NCI-H748 treated with DMSO at 0.1 percent for 48 hours (cell line): ENCODE measurements around the gene ZNF491.
A peak's percentile ranks its signal among the peaks of the same experiment; 100 is the strongest.
"Not testable (repeated sequence)": the region's sequence is repeated elsewhere in the genome, so short reads cannot be mapped to it uniquely, and the experiment has no call there.

Experiments
- DNase-seq: peaks from one replicate; lab custom pipeline; 2025; lab: John Stamatoyannopoulos, UW

Gene ZNF491

DNA sequence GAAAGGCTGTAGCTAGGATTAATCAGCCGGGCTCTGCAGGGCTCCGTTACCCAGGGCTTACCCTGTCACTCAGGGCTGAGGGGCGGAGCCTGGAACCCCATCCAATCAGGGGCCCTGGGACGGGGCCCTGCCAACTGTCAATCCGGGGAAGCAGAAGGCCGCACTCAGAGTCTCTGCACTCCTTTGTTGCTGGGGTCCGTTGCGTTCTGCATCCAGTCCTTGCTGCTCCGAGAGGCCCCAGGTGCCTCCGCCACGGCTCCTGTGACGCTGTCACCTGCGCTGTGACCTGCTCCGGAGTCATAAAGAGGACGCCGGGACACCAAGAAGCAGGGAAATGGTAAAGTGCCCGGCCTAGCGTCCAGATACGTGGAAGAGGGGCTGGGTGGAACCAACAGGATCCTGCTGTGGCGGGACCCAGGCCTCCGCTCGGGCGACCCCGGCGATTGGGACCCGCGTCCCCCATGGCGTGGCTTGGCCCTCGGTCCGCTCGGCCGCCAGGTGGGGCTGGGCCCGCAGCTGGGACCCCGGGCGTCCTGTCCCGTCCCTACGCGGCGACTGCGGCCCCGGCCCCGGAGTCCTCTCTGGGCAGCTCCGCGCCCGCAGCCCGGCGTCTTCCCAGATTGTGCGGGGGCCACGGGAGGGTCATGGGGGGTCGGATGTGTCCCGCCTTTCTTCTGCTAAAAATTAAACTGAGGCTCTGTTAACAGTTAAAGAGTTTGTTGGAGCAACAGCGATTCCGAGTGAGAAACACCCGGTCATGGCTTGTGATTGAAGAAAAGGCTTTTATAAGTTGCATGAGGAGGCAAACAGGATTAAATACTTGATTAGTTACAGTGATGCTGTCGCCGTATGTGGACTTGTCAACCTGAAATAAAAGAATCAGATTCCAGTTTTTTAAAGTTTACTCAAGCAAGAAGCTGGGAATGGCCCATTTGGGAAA lies at the start of gene ZNF491:
Gene ZNF491 (plus strand): TSS at position 133 of the 940 bp plus-strand sequence. CDS start 7,431 bp downstream, outside the sequence.
- DNase-seq = peak; percentile 70

DNA sequence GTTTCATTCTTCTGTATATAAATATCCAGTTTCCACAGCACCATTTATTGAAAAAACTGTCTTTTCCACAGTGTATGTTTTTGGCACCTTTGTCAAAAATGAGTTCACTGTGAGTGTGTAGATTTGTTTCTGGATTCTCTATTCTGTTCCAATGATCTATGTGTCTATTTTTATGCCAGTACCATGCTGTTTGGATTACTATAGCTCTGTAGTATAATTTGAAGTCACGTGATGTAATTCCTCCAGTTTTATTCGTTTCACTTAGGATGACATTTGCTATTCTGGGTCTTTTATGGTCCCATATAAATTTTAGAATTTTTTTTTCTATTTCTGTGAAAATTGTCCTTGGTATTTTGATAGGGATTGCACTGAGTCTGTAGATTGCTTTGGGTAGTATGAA lies 48.6 kb upstream of the ZNF491 start:
- no peak for DNase-seq

DNA sequence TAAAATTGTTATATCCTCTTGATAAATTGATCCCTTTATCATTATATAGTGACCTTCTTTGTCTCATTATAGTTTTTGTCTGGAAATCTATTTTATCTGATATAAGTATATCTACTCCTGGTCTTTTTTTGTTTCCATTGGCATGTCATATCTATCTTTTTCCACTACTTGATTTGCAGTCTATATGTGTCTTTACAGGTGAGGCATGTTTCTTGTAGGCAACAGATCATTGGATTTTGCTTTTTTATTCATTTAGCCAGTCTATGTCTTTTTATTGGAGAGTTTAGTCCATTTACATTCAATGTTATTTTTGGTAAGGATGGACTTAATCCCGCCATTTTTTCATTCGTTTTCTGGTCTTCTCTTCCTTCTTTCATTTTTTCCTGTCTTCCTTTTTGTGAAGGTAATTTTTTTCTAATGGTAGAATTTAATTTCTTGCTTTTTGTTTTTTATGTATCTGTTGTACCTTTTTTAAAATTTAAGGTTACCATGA lies 46.0 kb upstream of the ZNF491 start:
- no peak for DNase-seq

DNA sequence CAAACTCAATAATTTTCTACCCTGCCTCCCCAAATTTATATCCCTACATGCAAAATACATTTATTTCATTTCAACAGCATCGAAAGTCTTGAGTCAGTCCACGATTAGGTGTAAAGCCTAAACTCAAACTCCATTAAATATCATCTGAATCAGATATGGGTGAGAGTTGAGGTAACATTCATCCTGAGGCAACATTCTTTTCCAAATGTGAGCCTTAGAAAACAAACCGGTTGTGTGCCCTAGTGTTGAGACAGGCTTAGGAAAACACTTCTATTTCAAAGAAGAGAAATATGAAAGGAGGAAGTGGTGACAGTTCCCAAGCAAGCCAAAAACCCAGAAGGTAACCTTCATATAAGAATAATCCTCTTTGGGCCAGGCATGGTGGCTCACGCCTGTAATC lies 43.7 kb upstream of the ZNF491 start:
- DNase-seq = no peak

DNA sequence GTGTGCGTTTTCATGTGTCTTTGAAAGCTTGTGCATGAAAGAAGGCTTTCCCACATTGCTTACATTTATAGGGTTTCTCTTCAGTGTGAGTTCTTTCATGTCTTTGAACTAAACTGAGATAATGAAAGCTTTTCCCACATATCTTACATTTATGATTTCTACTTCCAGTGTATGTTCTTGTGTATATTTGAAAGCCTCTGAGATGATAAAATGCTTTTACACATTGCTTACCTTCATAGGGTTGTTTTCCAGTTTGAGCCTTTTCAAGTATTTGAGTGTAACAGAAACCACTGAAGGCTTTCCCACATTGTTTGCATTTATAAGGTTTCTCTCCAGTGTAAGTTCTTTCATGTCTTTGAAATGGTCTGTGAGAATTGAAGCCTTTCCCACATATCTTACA lies 41.4 kb upstream of the ZNF491 start:
- no peak for DNase-seq

DNA sequence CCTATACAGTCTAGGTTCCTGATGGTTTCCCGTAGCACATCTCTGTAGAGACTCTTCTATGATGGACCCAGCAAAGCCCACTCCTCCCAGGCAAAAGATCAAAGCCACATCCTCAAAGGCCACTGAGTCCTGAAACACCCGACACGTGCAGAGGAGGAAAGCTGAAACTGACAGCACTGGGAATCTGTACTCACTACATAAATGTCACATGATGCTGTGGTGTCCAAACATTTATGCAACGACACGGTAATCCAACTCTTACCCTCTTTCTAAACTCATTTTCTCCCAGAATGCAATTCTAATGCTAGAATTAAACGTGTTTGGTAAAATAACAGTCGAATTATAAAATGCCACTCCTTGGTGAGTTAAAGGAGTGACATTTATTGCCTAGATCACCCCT lies 38.5 kb upstream of the ZNF491 start:
- no peak for DNase-seq

DNA sequence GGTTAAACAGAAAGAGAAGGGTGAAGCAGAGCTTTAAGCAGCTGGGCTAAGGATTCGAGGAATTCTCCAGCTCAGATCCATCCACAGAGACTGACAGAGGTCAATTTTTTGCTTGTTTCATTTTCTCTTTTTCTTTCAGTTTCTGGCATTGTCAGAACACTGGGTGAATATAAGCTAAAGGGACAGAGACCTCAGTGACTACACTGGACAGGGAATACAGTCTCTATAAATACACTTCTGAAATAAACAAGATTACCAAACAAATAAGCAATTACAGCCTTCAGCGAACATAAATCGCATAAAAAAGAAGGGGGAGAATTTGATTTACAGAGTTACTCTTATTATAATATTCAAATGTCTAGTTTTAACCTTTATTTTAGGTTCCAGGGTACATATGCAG lies 35.2 kb upstream of the ZNF491 start:
- DNase-seq = no peak

DNA sequence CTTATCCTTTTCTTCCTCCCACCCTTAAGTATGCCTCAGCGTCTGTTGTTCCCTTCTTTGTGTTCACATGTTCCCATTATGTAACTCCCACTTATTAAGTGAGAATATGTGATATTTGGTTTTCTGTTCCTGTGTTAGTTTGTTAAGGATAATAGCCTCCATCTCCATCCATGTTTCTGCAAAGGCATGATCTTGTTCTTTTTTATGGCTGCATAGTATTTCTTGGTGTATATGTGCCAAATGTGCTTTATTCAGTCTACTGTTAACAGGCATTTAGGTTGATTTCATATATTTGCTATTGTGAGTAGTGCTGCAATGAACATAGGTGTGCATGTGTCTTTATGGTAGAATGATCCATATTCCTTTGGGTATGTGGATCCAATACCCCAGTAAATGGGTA lies 34.7 kb upstream of the ZNF491 start:
- DNase-seq = no peak

DNA sequence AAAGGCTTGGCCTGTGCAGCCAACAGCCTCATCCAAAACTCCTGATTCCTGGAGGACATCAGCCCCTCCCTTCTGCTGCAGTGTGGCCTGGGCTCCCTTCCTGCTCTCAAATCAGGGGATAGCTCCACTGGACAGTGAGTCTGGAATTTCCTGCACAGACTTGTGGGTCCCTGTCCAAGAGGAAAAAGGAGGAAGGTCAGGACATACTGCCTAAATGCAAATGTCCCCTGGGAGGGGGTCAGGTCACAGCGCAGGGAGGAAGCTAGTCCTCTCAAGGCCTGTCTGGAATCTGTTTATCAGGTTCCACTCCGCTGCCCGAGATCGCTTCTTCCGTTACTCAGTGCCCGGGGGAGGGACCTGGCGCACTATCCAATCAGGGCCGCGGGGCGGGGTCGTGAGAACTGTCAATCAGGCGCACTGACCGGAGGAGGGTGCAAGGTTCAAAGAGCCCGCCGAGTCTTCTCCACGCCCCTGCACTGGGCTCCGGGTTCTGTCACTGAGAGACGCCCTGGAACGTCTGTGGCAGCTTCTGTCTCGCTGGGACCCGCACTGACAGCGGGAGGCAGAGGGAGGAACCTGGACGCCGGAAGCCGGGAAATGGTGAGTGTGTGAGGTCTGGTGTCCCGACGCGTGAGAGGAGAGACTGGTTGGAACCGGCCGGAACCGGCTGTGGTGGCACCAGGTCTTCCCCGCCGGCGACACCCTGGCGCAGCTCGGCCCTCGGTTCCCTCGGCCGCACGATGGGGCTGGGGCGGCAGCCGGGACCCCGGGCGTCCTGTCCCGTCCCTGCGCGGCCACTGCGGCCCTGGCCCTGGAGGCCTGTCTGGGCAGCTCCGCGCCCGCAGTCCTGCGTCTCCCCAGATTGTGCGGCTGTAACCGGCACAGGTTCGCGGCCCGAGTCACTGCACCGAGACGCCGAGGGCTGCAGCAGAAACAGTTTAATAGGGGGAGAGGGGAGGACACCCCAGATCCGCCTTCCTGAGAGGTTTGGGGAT lies 31.4 kb upstream of the ZNF491 start, which contains the start of gene ZNF441:
Gene ZNF441 (plus strand): TSS at position 404 of the 995 bp plus-strand sequence. CDS start 194 bp downstream, at position 598.
- peak; percentile 61 for DNase-seq

DNA sequence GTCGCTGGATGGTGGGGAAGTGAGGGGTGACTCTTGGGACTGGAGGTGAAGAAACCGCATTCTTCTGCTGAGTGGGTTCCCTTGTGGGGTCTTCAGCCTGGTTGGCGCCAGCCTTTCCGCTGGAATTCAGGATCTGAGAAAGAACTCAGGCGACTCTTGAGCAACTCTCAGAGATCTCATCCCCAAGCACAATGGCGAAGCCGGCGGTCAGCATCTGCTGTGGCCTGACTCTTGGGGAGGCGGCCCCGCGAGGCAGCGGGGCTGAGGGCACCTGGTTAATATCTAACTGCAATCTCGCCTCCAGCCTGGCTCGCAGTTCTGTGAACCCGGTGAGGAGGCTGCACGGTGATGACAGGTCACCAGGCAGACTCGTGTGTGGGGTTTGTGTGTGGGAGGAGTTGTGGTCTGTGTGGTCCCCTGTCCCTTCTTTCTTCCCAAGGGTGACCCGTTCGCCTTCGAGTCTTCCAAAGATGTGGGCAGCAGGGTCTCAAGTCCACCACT lies 30.6 kb upstream of the ZNF491 start:
- DNase-seq = no peak

DNA sequence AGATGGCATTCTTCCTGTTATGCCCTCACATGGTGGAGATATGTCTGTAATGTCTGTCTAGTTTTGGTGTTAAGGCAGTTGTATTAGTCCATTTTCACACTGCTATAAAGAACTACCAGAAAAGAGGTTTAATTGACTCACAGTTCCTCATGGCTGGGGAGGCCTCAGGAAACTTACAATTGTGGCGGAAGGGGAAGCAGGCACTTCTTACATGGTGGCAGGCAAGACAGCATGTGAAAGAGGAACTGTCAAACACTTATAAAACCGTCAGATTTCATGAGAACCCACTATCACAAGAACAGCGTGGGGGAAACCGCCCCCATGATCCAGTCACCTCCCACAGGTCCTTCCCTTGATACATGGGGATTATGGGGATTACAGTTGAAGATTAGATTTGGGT lies 28.3 kb upstream of the ZNF491 start:
- no peak for DNase-seq

DNA sequence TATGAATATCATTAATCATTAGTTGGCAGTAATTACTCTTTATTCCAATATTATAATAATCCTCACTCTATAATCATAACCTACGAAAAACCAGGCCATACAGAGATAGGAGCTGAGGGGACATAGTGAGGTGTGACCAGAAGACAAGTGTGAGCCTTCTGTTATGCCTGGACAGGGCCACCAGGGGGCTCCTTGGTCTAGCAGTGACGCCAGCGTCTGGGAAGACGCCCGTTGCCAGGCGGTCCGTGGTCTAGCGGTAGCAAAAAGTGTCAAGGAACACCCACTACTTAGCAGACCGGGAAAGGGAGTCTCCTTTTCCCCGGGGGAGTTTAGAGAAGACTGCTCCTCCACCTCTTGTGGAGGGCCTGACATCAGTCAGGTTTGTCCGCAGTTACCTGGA lies 26.8 kb upstream of the ZNF491 start:
- DNase-seq = not testable (repeated sequence)

DNA sequence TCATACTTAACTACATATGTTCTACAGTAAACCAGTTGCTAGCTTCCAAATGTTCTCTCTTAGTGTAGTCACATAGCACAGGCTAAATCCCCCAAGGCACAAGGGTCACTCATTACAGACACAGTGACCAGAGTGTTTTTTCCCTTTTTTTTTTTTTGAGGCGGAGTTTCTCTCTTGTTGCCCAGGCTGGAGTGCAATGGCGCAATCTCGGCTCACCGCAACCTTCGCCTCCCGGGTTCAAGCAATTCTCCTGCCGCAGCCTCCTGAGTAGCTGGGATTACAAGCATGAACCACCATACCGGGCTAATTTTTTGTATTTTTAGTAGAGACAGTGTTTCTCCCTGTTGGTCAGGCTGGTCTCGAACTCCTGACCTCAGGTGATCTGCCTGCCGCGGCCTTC lies 21.7 kb upstream of the ZNF491 start:
- DNase-seq = not testable (repeated sequence)

DNA sequence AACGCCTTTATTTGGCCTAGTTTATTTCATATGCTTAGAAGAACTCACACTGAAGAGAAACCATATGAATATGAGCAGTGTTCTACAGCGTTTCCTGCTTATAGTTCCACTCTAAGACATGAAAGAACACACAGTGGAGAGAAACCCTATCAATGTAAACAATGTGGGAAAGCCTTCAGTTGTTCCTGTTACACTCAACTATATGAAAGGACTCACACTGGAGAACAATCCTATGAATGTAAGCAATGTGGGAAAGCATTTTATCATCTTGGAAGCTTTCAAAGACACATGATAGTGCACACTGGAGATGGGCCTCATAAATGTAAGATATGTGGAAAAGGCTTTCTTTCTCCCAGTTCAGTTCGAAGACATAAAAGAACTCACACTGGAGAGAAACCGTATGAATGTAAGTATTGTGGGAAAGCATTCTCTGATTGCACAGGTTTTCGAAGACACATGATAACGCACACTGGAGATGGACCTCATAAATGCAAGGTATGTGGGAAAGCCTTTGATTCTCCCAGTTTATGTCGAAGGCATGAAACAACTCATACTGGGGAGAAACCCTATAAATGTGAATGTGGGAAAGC lies 17.8 kb upstream of the ZNF491 start:
- no peak for DNase-seq

DNA sequence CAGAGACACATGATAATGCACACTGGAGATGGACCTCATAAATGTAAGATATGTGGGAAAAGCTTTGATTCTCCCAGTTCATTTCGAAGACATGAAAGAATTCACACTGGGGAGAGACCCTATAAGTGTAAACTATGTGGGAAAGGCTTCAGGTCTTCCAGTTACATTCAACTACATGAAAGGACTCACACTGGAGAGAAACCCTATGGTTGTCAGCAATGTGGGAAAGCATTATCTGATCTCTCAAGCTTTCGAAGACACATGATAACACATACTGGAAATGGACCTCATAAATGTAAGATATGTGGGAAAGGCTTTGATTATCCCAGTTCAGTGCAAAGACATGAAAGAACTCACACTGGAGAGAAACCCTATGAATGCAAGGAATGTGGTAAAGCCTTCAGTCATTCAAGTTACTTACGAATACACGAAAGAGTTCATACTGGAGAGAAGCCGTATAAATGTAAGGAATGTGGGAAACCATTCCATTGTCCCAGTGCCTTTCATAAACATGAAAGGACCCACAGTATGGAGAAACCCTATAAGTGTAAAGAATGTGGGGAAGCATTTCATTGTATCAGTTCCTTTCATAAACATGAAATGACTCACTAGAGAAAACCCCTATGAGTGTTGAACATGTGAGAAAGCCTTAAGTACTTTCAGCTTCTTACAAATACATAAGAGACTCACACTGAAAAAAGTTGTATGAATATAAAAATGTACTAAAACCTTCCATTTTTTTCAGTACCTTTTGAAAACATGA lies 16.8 kb upstream of the ZNF491 start:
- DNase-seq = no peak

DNA sequence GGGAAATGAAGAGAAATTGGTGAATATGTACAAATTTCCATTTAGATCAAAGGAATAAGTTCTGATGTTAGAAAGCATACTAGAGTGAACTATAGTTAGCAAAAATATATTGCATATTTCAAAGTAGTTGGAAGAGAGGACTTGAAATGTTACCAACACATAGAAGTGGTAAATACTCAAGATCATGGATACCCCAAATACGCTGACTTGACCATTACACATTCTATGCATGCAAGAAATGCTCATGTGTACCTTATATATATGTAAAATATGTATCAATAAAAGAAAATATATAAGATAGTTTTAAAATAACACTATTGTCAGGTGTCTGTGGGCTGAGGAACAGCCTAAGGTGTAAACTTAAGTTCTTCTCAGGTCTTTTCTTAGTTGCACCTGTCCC lies 14.6 kb upstream of the ZNF491 start:
- DNase-seq = no peak

DNA sequence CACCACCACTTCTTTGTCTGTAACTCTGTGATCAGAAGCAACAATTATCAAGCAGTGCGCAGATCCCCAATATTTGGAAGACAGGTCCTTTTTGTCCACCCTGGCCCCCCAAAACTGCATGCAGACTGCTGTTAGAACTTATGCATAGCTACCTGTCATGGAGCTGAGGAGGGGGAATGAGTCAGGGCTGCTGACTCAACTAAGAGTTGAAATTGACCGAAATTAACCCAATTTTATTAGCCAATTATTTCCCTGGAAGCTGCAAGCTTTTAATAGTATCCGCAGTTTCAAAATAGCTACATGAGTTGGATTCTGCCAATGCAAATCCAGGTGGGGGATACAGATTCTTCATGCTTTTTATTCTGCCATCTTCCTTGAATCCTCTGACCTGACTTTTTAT lies 14.0 kb upstream of the ZNF491 start:
- DNase-seq = no peak

DNA sequence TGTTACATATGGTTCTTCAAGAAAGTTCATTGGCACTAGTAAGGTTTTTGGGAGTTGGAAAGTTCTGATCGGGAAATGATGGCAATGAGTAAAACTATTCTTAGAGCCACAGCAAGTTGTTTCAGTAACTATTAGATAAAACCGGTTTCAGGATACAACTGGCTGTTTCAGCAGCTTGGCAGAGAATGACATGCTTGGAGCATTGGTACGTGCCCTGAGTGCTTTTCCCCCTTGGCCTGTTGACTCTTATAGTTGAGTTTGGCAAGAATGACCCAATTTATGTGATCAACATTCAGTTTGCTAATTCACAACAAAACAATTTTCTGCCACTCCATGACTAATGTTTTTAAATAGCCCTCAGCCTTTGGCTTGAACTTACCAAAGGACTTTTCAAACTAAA lies 10.8 kb upstream of the ZNF491 start:
- DNase-seq = no peak

DNA sequence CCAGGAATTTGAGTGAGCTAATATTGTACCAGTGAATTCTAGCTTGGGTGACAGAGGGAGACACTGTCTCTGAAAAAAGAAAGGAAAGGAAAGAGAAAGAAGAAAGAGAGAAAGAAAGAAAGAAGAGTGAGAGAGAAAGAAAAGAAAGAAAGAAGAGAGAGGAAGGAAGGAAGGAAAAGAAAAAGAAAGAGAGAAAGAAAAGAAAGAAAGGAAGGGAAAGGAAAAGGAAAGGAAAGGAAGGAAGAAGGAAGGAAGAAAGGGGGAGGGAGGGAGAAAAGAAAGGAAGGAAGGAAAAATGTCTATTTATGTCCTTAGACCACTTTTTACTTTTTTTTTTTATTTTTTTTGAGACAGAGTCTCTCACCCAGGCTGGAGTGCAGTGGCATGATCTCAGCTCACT lies 5.4 kb upstream of the ZNF491 start:
- no peak for DNase-seq

DNA sequence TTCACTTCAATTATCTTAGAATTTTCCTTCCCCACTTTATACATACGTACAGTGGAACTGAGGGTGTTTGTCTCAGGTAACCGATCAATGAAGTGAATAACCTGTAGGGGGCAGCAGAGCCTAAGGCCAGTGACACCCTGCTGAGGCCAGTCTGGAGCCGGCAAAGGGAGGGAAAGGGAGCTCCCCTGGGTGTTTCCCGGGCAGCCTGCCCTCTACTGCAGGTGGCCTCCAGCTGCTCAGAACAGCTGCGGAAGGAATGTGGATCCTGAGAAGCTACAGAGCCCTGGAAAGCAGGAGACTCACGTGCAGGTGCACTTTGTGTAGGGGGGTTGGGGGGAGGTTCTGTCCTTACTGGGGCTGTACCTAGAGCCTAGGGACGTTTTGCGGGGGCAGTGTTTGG lies 832 bp upstream of the ZNF491 start:
- DNase-seq = peak; percentile 36
